Dermis blood vessel endothelial cell (primary cell): ENCODE results near the gene XPA. TPM values are rescaled to one million over a fixed set of nuclear protein-coding genes. Genes with fewer than 3 reads are reported as not detected.
"Not testable (repeated sequence)": the region's sequence is repeated elsewhere in the genome, so short reads cannot be mapped to it uniquely, and the experiment has no call there.

Source experiments
- DNase-seq: peaks from one replicate; pipeline ENCODE4 v3.0.0; 2010
- total RNA-seq: library from RNA; depleted of rRNA; stranded (reverse); fragments of >200 nt; gene quantifications from 2 replicates; pipeline ENCODE4 v1.2.3, GENCODE V29; 2014

XPA gene
- total RNA-seq, result 8.3 and 11.9 TPM in 2 replicates

GRCh38 chr9:97696803-97697601 is at the start of gene XPA:
TSS of gene XPA (minus strand) at chr9:97697340. CDS start at chr9:97697292, 48 bp downstream.
- peak; percentile 97 for DNase-seq

- no peak for DNase-seq
Measured at GRCh38 chr9:97744710-97745708, 47.9 kb upstream of the XPA start.

- DNase-seq, result not testable (repeated sequence)
Measured at GRCh38 chr9:97744025-97744424, 46.9 kb upstream of the XPA start.

GRCh38 chr9:97742545-97742944 is 45.4 kb upstream of the XPA start:
- DNase-seq, result no peak

- DNase-seq, result no peak
Measured at GRCh38 chr9:97741947-97742346, 44.8 kb upstream of the XPA start.

GRCh38 chr9:97740848-97741821 is 44.0 kb upstream of the XPA start:
- peak; percentile 41 for DNase-seq

GRCh38 chr9:97737429-97737828 is 40.3 kb upstream of the XPA start:
- peak; percentile 13 for DNase-seq

- no peak for DNase-seq
Measured at GRCh38 chr9:97735070-97735600, 38.0 kb upstream of the XPA start.

GRCh38 chr9:97726716-97727115 is 29.6 kb upstream of the XPA start:
- no peak for DNase-seq

GRCh38 chr9:97723819-97724218 is 26.7 kb upstream of the XPA start:
- DNase-seq, result no peak

GRCh38 chr9:97722331-97722730 is 25.2 kb upstream of the XPA start:
- no peak for DNase-seq

- no peak for DNase-seq
Measured at GRCh38 chr9:97721396-97721795, 24.3 kb upstream of the XPA start.

- no peak for DNase-seq
Measured at GRCh38 chr9:97717866-97718265, 20.7 kb upstream of the XPA start.

- DNase-seq, result no peak
Measured at GRCh38 chr9:97714435-97714834, 17.3 kb upstream of the XPA start.

GRCh38 chr9:97711223-97711626 is 14.1 kb upstream of the XPA start:
- no peak for DNase-seq

GRCh38 chr9:97710356-97711222 is 13.4 kb upstream of the XPA start:
- peak; percentile 85 for DNase-seq

GRCh38 chr9:97706246-97706645 is 9.1 kb upstream of the XPA start:
- no peak for DNase-seq

- no peak for DNase-seq
Measured at GRCh38 chr9:97705354-97705950, 8.3 kb upstream of the XPA start.

- no peak for DNase-seq
Measured at GRCh38 chr9:97704851-97705250, 7.7 kb upstream of the XPA start.

GRCh38 chr9:97704345-97704677 is 7.2 kb upstream of the XPA start:
- no peak for DNase-seq
